HCT116 (cell line): ENCODE results near the gene MAF. TPM values are rescaled to one million over a fixed set of nuclear protein-coding genes. Genes with fewer than 3 reads are reported as not detected.

ENCODE experiments used
- ATAC-seq: fragments of 200-7000 bp; cut with Tn5 transposase; 2 replicates; pipeline ENCODE4 v1.9.1; 2020; ENCODE audit warnings: mild to moderate bottlenecking, moderate library complexity
- BruUV-seq: library from RNA; stranded (reverse); fragments of 400-500 nt; replicated peaks from 2 replicates; lab custom pipeline; 2021; lab: Mats Ljungman, UMichigan
- CTCF ChIA-PET: fragments of 300-600 bp; sonication (Branson Sonifier 250); formaldehyde crosslinking; loops from one replicate; lab custom pipeline; 2021; ENCODE audit warnings: antibody characterized with exemption; lab: Charles Lee
- POLR2A ChIA-PET: fragments of 300-600, 350-600 bp; sonication (Branson Sonifier 250); formaldehyde crosslinking; loops from one replicate; lab custom pipeline; 2021; ENCODE audit warnings: antibody characterized with exemption; lab: Charles Lee
- RAD21 ChIA-PET, 2 experiments: fragments of 300-600 bp; sonication (Branson Sonifier 250); formaldehyde crosslinking; loops; one replicate each; lab custom pipeline; 2023; ENCODE audit warnings: low total read pairs in 2 of 2; ENCODE audit not compliant: uncharacterized antibody in 2 of 2, unreplicated experiment in 2 of 2, low non-redundant PET in 1 of 2; lab: Charles Lee
- DNase-seq: peaks from one replicate; pipeline ENCODE4 v3.0.0-alpha.2; 2010; ENCODE audit warnings: low read depth, low spot score
- H2AFZ ChIP-seq: fragments of 200-600 bp; shearing (Covaris generic), sonication (generic); 2 replicates; pipeline ENCODE4 v1.6.1; 2017; ENCODE audit warnings: low read depth, mixed run types, mixed read lengths, antibody characterized with exemption, low read length; ENCODE audit not compliant: poor library complexity, severe bottlenecking
- H3K27ac ChIP-seq: 2 replicates; pipeline ENCODE4 v1.5.1; 2012; ENCODE audit warnings: low read depth, low read length
- H3K27me3 ChIP-seq: fragments of 200-600 bp; sonication (generic); 2 replicates; pipeline ENCODE4 v1.6.1; 2016; ENCODE audit warnings: mixed run types, low read length, mixed read lengths; ENCODE audit not compliant: insufficient read depth
- H3K36me3 ChIP-seq, 2 experiments: fragments of 200-500 bp in 1 of 2; fragments of 200-600 bp in 1 of 2; sonication (Bioruptor generic) in 1 of 2; sonication (generic) in 1 of 2; 2 replicates each; pipeline versions ENCODE4 v1.5.1 to v1.6.1; 2014 to 2016; ENCODE audit warnings: low read length in 2 of 2, inconsistent platforms in 1 of 2, mixed read lengths in 1 of 2, mixed run types in 1 of 2; ENCODE audit not compliant: insufficient read depth in 2 of 2, control insufficient read depth in 1 of 2
- H3K4me1 ChIP-seq, 2 experiments: fragments of 200-600 bp in 1 of 2; sonication (generic) in 1 of 2; 2 replicates each; pipeline versions ENCODE4 v1.5.1 to v1.6.1; 2012 to 2017; ENCODE audit warnings: low read length in 2 of 2, inconsistent platforms in 1 of 2, mild to moderate bottlenecking in 1 of 2, mixed read lengths in 1 of 2, mixed run types in 1 of 2, moderate library complexity in 1 of 2; ENCODE audit not compliant: insufficient read depth in 2 of 2, control insufficient read depth in 1 of 2
- H3K4me2 ChIP-seq: fragments of 200-600 bp; sonication (generic); 2 replicates; pipeline ENCODE4 v1.6.1; 2017; ENCODE audit warnings: mixed run types, low read length, mixed read lengths
- H3K4me3 ChIP-seq, 2 experiments: fragments of 200-600 bp in 1 of 2; sonication (generic) in 1 of 2; replicated peaks in 1 of 2; 2 replicates each; pipeline ENCODE4 v1.5.1; 2011 to 2016; ENCODE audit warnings: low read length in 2 of 2, control low read depth in 1 of 2, low read depth in 1 of 2, mild to moderate bottlenecking in 1 of 2, mixed read lengths in 1 of 2, mixed run types in 1 of 2
- H3K79me2 ChIP-seq: fragments of 200-600 bp; sonication (generic); 2 replicates; pipeline ENCODE4 v1.6.1; 2017; ENCODE audit warnings: mild to moderate bottlenecking, mixed run types, low read length, moderate library complexity, mixed read lengths; ENCODE audit not compliant: insufficient read depth
- H3K9ac ChIP-seq: fragments of 200-600 bp; sonication (generic); 2 replicates; pipeline ENCODE4 v1.6.1; 2016; ENCODE audit warnings: low read length, mixed read lengths
- H3K9me2 ChIP-seq: fragments of 200-600 bp; sonication (generic), shearing (Covaris generic); 2 replicates; pipeline ENCODE4 v1.6.1; 2017; ENCODE audit warnings: mixed run types, mild to moderate bottlenecking, moderate library complexity; ENCODE audit not compliant: insufficient read depth
- H3K9me3 ChIP-seq, 2 experiments: fragments of 200-500 bp in 1 of 2; fragments of 200-600 bp in 1 of 2; sonication (Bioruptor generic) in 1 of 2; sonication (generic) in 1 of 2; 2 replicates each; pipeline ENCODE4 v1.6.1; 2014 to 2017; ENCODE audit warnings: low read length in 2 of 2, mixed read lengths in 2 of 2, inconsistent platforms in 1 of 2, low read depth in 1 of 2, mild to moderate bottlenecking in 1 of 2, mixed run types in 1 of 2, moderate library complexity in 1 of 2; ENCODE audit not compliant: control insufficient read depth in 1 of 2, insufficient read depth in 1 of 2
- H4K20me1 ChIP-seq: fragments of 200-600 bp; sonication (generic), shearing (Covaris generic); 2 replicates; pipeline ENCODE4 v1.6.1; 2017; ENCODE audit warnings: mixed run types, mild to moderate bottlenecking, moderate library complexity; ENCODE audit not compliant: insufficient read depth
- ELF1 ChIP-seq: IDR thresholded peaks from 2 replicates; pipeline ENCODE4 v1.6.1; 2012; ENCODE audit warnings: low read depth, borderline replicate concordance
- EZH2phosphoT487 ChIP-seq: fragments of 200-600 bp; IDR thresholded peaks from 2 replicates; pipeline ENCODE4 v1.6.1; 2018; ENCODE audit warnings: antibody characterized with exemption, borderline replicate concordance
- POLR2A ChIP-seq: IDR thresholded peaks from 2 replicates; pipeline ENCODE4 v1.7.0; 2011; ENCODE audit warnings: borderline replicate concordance; ENCODE audit not compliant: insufficient read depth, insufficient read length; ENCODE audit errors: extremely low read depth
- POLR2AphosphoS5 ChIP-seq: IDR thresholded peaks from 2 replicates; pipeline ENCODE4 v1.6.1; 2011; ENCODE audit warnings: mild to moderate bottlenecking, low read depth, low read length, moderate library complexity
- RAD21 ChIP-seq: IDR thresholded peaks from 2 replicates; pipeline ENCODE4 v1.6.1; 2012; ENCODE audit warnings: low read depth, mild to moderate bottlenecking
- SIN3A ChIP-seq: IDR thresholded peaks from 2 replicates; pipeline ENCODE4 v1.6.1; 2012; ENCODE audit warnings: low read depth
- SRF ChIP-seq: IDR thresholded peaks from 2 replicates; pipeline ENCODE4 v1.6.1; 2012; ENCODE audit warnings: low read depth
- TCF7L2 ChIP-seq: IDR thresholded peaks from 2 replicates; pipeline ENCODE4 v1.7.0; 2011; ENCODE audit warnings: borderline replicate concordance, inconsistent platforms; ENCODE audit not compliant: insufficient read depth, insufficient read length; ENCODE audit errors: extremely low read depth
- YY1 ChIP-seq: IDR thresholded peaks from 2 replicates; pipeline ENCODE4 v1.6.1; 2011; ENCODE audit warnings: low read length, low read depth, moderate library complexity, mild to moderate bottlenecking; ENCODE audit not compliant: insufficient replicate concordance; ENCODE audit errors: extremely low read depth
- ZNF274 ChIP-seq: fragments of 200-500 bp; sonication (Bioruptor generic); IDR thresholded peaks from 2 replicates; pipeline ENCODE4 v1.6.1; 2014; ENCODE audit warnings: mild to moderate bottlenecking, low read depth, low read length, inconsistent platforms
- intact Hi-C: fragments of 100-400 bp; cut with micrococcal nuclease; formaldehyde crosslinking; loops from 2 replicates; pipeline ENCODE4 v1.10.0; 2022
- total RNA-seq: library from RNA; stranded (reverse); gene quantifications from one replicate; pipeline ENCODE4 v1.2.1, GENCODE V29; 2021; ENCODE audit not compliant: unreplicated experiment
- TF ChIP-seq, protein P1 (sequence below): IDR thresholded peaks from 2 replicates; pipeline ENCODE4 v1.6.1; 2012

Gene MAF
- total RNA-seq, 1 experiment from 2014 or later: 0.27 TPM

GRCh38 chr16:79598063-79598347, 2.5 kb downstream of the MAF start:
- Histone ChIP-seq H3K4me1 (no peaks in the 10 kb centered on the region), H3K36me3 (no peaks in the 10 kb centered on the region), H3K27ac (no peak overlapping the region), H3K9me3 (peaks cover 5 to 43% of the 10 kb centered on the region in 2 experiments; a peak in 2 of 4 replicates), H3K4me3 (no peak overlapping the region), H3K9ac (no peak overlapping the region), H2AFZ (no peak overlapping the region), H4K20me1 (no peaks in the 10 kb centered on the region), H3K4me2 (no peak overlapping the region), H3K27me3 (no peaks in the 10 kb centered on the region), H3K79me2 (no peaks in the 10 kb centered on the region), H3K9me2 (no peaks in the 10 kb centered on the region)
- intact Hi-C loops: no loop called here
- no peak for DNase-seq
- ATAC-seq: no peak
- BruUV-seq: no TSS peak
- ChIA-PET POLR2A (no interaction called here), CTCF (no interaction called here), RAD21 (no interaction called here)
- no peak for TF ChIP-seq RAD21
- no peak for TF ChIP-seq ELF1
- TF ChIP-seq SIN3A: no peak
- TF ChIP-seq TCF7L2: no peak
- TF ChIP-seq EZH2phosphoT487: no peak

DNA sequence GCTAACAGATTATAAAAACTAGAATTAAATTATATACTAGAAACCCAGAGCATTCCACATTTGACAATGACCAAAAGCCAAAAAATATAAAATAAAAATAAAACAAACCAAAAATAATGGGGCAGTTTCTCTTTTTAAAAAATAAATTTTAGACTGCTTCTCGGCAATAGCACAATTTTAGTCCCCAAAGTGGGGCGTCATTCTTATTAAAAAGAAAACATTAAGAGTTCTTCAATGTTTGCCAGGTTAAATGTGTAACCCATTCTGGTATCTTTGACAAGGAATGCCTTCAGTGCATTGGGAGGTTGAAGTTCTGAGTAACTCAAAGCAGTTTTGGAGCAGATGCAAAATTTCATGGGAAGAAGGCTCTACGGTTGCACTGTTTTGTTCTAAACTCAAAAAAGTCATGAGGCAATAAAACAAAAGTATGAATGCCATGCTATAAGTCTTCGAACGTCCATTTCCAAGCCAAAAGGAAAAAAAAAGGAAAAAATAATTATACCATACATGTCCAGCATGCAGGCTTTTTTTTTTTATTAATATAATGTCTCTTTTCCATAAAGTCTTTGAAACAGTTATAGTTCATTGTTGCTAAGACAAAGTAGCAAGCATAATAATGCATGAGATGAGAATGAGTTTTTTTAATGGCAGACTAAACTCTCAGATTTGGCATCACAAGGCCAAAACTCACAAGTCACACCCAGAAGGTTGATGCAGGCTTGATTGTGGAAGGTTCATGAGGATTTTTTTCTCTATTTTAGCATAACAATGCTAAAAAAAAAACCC, 3.1 kb downstream of the MAF start:
- Histone ChIP-seq H3K4me3 (no peak overlapping the region), H3K27me3 (no peaks in the 10 kb centered on the region), H3K9me2 (no peaks in the 10 kb centered on the region), H2AFZ (no peak overlapping the region), H3K27ac (no peak overlapping the region), H3K4me2 (no peak overlapping the region), H3K9me3 (peaks cover 5 to 47% of the 10 kb centered on the region in 2 experiments; a peak in 2 of 4 replicates), H3K36me3 (no peaks in the 10 kb centered on the region), H4K20me1 (no peaks in the 10 kb centered on the region), H3K9ac (no peak overlapping the region), H3K79me2 (no peaks in the 10 kb centered on the region), H3K4me1 (no peaks in the 10 kb centered on the region)
- RAD21 ChIA-PET: no interaction called here
- no TSS peak for BruUV-seq
- no peak for ATAC-seq
- CTCF ChIA-PET: no interaction called here
- intact Hi-C loops: no loop called here
- no peak for DNase-seq
- TF ChIP-seq POLR2AphosphoS5 (no peak), ZNF274 (no peak), RAD21 (no peak), YY1 (no peak), SRF (no peak), POLR2A (no peak)
- TF ChIP-seq, protein P1, sequence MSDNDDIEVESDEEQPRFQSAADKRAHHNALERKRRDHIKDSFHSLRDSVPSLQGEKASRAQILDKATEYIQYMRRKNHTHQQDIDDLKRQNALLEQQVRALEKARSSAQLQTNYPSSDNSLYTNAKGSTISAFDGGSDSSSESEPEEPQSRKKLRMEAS: no peak
- POLR2A ChIA-PET: no interaction called here
